Body of pancreas (tissue), 4 donors: Measurements from ENCODE around the gene LYRM1.

Source experiments
- POLR2A ChIP-seq, 3 donors: fragments of 450-650 bp; IDR thresholded peaks; one replicate each; pipeline ENCODE4 v1.6.1; 2016; ENCODE audit warnings: antibody characterized with exemption in 3 of 3, mild to moderate bottlenecking in 2 of 3
- TF ChIP-seq, protein P1 (sequence below), 7 experiments: fragments of 450-650 bp in 4 of 7; fragments of 200-600 bp in 3 of 7; sonication (generic) in 3 of 7; IDR thresholded peaks; one replicate each; pipeline ENCODE4 v1.5.1; 2016 to 2019; ENCODE audit warnings: antibody characterized with exemption in 7 of 7

DNA sequence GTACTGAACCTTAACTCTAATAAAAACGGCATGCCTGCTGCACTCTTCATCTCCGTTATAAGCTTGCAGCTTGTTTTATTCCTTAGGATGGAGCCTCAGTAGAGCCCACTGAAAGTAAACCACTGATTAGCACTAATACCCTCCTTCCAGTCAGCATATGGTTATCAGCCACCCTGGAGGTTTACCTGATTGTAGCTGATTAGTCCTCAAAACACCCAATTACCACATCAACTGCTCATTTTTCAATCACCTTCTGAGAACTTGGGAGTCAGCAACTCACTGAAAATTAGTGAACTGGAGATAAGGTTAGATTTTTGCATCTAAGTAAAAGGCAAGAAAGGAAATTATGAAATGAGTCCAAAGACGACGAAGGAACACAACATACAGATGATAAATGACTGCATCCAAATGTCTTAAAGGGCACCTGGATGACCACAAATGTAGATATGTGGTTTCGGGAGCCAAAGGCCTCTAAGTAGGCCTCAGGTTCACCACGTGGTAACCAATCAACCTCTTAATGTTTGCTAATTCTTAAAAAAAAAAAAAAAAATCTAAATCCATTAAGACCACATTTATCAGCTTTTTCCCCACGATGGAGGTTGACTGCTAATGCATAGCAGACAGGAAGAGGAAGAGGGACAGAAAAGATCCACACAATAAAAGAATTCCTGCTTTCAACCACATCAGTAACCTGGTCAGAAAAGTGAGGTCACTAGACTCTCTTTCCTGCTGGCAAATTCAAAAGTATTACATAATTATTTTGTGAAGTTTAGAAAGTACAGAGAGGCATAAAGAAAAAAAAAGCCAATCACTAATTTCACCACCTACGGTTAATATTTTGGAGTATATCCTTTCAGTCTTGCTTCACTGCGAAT is 28.4 kb upstream of the LYRM1 start:
- TF ChIP-seq, protein P1, sequence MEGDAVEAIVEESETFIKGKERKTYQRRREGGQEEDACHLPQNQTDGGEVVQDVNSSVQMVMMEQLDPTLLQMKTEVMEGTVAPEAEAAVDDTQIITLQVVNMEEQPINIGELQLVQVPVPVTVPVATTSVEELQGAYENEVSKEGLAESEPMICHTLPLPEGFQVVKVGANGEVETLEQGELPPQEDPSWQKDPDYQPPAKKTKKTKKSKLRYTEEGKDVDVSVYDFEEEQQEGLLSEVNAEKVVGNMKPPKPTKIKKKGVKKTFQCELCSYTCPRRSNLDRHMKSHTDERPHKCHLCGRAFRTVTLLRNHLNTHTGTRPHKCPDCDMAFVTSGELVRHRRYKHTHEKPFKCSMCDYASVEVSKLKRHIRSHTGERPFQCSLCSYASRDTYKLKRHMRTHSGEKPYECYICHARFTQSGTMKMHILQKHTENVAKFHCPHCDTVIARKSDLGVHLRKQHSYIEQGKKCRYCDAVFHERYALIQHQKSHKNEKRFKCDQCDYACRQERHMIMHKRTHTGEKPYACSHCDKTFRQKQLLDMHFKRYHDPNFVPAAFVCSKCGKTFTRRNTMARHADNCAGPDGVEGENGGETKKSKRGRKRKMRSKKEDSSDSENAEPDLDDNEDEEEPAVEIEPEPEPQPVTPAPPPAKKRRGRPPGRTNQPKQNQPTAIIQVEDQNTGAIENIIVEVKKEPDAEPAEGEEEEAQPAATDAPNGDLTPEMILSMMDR (IDR thresholded peaks at IDR 0.05) = no peak
- no peak for TF ChIP-seq POLR2A (IDR thresholded peaks at IDR 0.05)
